Nephron progenitor cell (in vitro differentiated cells): ENCODE results near the gene CDIPT.

ENCODE experiments used
- DNase-seq: peaks from one replicate; pipeline ENCODE4 v3.0.0; 2021
- H3K27ac Mint-ChIP-seq: 2 replicates; pipeline ENCODE4 v1.8.0; 2021; ENCODE audit warnings: mild to moderate bottlenecking, moderate library complexity, mixed read lengths
- H3K27me3 Mint-ChIP-seq: 2 replicates; pipeline ENCODE4 v1.8.0; 2021; ENCODE audit warnings: mild to moderate bottlenecking, low read depth, mixed read lengths; ENCODE audit not compliant: poor library complexity
- H3K36me3 Mint-ChIP-seq: 2 replicates; pipeline ENCODE4 v1.8.0; 2021; ENCODE audit warnings: low read depth, mixed read lengths
- H3K4me1 Mint-ChIP-seq: 2 replicates; pipeline ENCODE4 v1.8.0; 2021; ENCODE audit warnings: mixed read lengths
- H3K4me3 Mint-ChIP-seq: 2 replicates; pipeline ENCODE4 v1.8.0; 2021; ENCODE audit warnings: mild to moderate bottlenecking, moderate library complexity, mixed read lengths
- H3K9me3 Mint-ChIP-seq: 2 replicates; pipeline ENCODE4 v1.8.0; 2021; ENCODE audit warnings: mild to moderate bottlenecking, moderate library complexity, mixed read lengths
- TF ChIP-seq, protein P1 (sequence below): fragments of 200-600 bp; sonication (generic); IDR thresholded peaks from 2 replicates; pipeline ENCODE4 v1.5.0; 2021; ENCODE audit warnings: antibody characterized with exemption

CDIPT gene

DNA sequence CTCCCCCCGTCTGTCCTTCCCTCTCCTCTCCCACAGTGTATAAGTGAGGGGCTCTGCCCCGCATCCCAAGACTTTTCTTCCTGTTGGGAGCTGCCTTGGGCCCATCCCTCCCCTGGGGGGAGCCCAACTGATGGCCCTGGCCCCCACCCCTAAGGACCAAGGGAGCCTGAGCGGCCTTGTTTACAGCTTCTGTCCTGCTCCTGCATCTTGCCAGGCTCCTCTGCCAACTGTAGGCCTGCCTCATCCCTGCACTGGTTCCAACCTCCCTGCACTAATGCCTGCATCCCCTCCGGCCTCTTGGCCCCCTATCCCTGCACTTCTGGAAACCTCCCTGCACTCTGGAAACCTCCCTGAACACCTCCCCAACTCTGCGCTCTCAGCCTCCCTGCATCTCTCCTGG is 48.4 kb downstream of the CDIPT start:
- H3K9me3 Mint-ChIP-seq, result no peaks in the 10 kb centered on the region

DNA sequence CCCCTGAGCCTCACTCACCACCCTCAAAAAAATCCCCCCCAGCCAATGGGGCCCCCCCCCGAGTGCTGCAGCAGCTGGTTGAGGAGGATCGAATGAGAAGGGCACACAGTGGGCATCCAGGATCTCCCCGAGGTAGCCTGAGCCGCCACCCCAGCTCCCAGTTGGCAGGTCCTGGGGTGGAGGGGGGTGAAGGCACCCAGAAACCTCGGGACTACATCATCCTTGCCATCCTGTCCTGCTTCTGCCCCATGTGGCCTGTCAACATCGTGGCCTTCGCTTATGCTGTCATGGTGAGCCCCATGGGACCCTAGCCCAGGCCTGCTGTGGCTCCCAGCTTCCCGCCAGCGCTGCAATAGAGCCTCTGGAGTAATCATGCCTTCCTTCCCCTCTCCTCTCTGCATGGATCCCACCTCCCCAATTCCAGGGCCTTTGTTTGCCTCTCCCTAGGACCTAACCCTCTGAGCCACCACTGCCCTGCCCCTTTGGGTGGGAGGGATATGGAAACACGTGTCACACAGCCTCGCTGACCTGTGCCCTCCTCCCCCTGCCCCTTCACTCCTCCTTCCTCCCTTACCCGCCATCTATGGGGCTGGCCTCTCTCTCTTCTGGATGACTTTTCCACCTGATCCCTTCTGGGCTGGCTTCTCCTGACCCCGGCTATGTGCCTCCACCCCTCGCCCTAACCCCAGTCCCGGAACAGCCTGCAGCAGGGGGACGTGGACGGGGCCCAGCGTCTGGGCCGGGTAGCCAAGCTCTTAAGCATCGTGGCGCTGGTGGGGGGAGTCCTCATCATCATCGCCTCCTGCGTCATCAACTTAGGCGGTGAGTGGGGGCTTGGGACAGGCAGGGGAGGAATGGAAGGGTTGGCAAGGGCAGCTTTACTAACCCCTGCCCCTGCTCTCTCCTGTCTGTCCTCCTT is 49.1 kb downstream of the CDIPT start:
- DNase-seq, result peak; percentile 18
- H3K36me3 Mint-ChIP-seq, result peaks cover 11% of the 10 kb centered on the region
- H3K9me3 Mint-ChIP-seq, result no peaks in the 10 kb centered on the region
- H3K4me3 Mint-ChIP-seq, result peak overlapping the region; percentile 93
- TF ChIP-seq, protein P1, sequence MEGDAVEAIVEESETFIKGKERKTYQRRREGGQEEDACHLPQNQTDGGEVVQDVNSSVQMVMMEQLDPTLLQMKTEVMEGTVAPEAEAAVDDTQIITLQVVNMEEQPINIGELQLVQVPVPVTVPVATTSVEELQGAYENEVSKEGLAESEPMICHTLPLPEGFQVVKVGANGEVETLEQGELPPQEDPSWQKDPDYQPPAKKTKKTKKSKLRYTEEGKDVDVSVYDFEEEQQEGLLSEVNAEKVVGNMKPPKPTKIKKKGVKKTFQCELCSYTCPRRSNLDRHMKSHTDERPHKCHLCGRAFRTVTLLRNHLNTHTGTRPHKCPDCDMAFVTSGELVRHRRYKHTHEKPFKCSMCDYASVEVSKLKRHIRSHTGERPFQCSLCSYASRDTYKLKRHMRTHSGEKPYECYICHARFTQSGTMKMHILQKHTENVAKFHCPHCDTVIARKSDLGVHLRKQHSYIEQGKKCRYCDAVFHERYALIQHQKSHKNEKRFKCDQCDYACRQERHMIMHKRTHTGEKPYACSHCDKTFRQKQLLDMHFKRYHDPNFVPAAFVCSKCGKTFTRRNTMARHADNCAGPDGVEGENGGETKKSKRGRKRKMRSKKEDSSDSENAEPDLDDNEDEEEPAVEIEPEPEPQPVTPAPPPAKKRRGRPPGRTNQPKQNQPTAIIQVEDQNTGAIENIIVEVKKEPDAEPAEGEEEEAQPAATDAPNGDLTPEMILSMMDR, result no peak
- H3K27ac Mint-ChIP-seq, result no peak overlapping the region
- H3K4me1 Mint-ChIP-seq, result peaks cover 90% of the 10 kb centered on the region
- H3K27me3 Mint-ChIP-seq, result no peaks in the 10 kb centered on the region

More for the DNA sequence above, 48.4 kb downstream of the CDIPT start:
- TF ChIP-seq, protein P1, result no peak
- Mint-ChIP-seq H3K36me3 (peaks cover 18% of the 10 kb centered on the region), H3K4me3 (peak overlapping the region; percentile 93), H3K27ac (peak overlapping the region; percentile 54), H3K27me3 (no peaks in the 10 kb centered on the region), H3K4me1 (peaks cover 92% of the 10 kb centered on the region)
- DNase-seq, result peak; percentile 13

DNA sequence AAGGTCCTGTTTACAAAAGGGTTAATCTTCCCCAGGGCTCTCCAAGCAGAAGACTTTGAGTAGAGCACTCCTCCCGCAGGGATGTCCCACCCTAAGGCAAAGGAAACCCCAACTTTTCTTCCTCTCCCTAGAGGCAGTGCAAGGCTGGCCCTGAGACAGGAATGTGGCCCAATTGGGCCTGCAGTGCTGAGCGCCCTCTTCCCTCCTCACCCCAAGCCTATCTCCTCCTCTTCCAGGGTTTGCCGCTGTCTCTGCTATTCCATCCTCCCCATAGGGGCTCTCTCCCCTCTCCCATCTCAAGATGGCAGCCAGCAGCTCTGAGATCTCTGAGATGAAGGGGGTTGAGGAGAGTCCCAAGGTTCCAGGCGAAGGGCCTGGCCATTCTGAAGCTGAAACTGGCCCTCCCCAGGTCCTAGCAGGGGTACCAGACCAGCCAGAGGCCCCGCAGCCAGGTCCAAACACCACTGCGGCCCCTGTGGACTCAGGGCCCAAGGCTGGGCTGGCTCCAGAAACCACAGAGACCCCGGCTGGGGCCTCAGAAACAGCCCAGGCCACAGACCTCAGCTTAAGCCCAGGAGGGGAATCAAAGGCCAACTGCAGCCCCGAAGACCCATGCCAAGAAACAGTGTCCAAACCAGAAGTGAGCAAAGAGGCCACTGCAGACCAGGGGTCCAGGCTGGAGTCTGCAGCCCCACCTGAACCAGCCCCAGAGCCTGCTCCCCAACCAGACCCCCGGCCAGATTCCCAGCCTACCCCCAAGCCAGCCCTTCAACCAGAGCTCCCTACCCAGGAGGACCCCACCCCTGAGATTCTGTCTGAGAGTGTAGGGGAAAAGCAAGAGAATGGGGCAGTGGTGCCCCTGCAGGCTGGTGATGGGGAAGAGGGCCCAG is 50.0 kb downstream of the CDIPT start:
- peak overlapping the region; percentile 93 for H3K4me3 Mint-ChIP-seq
- H3K36me3 Mint-ChIP-seq, result peaks cover 6% of the 10 kb centered on the region
- H3K4me1 Mint-ChIP-seq, result peaks cover 90% of the 10 kb centered on the region
- TF ChIP-seq, protein P1, result no peak
- peak overlapping the region; percentile 16 for H3K27ac Mint-ChIP-seq
- H3K27me3 Mint-ChIP-seq, result no peaks in the 10 kb centered on the region
- no peaks in the 10 kb centered on the region for H3K9me3 Mint-ChIP-seq
- DNase-seq, result no peak

DNA sequence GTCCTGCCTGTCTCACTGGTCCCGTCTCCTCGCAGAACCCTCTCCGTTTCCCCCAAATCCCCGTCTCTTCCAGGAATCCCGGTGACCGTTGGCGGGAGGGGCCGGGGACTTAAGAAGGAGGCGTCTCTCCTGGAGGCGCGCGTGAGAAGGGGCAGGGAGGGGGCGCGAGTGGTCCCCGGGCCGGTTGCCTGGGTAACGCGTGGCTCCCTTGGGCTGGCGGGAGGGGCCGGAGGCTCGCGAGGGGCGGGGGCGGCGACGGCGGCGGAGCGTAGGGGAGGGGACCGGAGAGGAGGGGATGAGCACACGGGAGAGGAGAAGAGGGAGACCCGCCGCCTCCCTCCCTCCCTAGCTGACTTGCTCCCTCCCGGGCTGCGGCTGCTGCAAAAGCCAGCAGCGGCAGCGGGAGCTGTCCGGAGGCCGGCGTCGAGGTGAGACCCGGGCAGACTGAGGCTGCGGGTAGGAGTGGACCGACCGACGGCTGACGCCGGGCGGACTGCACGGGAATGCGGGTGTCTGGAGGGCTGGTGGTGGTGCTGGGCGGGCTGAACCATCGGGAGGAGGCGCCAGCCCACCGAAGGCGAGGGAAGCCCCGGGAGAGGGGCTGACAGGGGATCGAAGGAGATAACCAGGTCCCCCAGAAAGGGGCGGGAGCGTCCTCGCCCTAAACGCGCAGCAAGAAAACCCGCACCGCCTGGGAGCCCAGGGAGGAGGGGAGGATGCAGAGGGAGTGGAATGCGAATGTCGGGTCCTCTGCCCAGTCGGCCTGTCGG is 50.9 kb downstream of the CDIPT start, which contains the start of gene PRRT2:
TSS of gene PRRT2 (plus strand) at position 298 of the 770 bp plus-strand sequence. CDS start 862 bp downstream, outside the sequence.
- H3K4me3 Mint-ChIP-seq, result peak within 1 kb of the TSS; percentile 93
- H3K36me3 Mint-ChIP-seq, result peaks cover 5% of the 10 kb centered on the region
- H3K9me3 Mint-ChIP-seq, result no peaks in the 10 kb centered on the region
- H3K4me1 Mint-ChIP-seq, result peaks cover 87% of the 10 kb centered on the region
- peak; percentile 88 for DNase-seq
- peak within 1 kb of the TSS; percentile 99 for H3K27ac Mint-ChIP-seq
- no peaks in the 10 kb centered on the region for H3K27me3 Mint-ChIP-seq
- TF ChIP-seq, protein P1, result no peak

DNA sequence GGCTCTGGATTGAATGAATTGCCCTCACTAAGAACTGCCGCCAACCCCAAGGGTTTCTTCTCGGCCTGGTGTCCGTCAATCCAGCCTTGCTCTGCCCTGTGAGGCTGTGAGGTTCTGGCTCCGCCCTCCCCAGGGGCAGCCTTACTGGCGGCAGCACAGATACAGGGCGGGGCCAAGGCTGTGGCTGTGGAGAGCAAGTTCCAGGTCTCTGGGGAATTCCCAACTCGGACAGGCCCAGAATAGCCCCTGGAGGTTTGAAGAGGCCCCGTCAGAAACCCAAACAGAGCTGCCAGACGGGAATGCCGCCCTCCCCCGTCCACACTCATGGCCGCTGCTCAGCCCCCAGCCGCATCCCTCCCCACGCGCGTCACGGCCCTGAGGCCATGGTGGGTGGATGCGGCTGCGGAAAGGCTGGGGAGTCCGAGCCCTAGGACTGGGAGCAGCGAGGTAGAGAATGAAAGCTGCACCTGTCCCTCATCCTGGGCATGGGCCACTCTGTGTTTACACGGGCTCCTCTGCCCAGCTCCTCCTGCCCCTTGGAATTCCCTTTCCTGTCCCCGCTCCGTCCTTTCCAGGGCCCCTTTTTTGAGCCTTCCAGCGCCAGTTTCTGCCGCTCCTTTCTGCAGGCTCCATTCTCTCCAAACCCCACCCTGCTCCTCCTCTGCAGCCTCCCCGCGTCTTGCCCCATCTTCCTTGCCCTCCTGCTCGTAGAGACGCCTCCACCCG is 51.7 kb downstream of the CDIPT start:
- H3K4me3 Mint-ChIP-seq, result peak overlapping the region; percentile 93

More for the DNA sequence above, 51.7 kb downstream of the CDIPT start:
- no peaks in the 10 kb centered on the region for H3K9me3 Mint-ChIP-seq
- H3K27ac Mint-ChIP-seq, result peak overlapping the region; percentile 99
- peaks cover 5% of the 10 kb centered on the region for H3K36me3 Mint-ChIP-seq
- TF ChIP-seq, protein P1, result no peak
- DNase-seq, result peak; percentile 94
- H3K4me1 Mint-ChIP-seq, result peaks cover 80% of the 10 kb centered on the region
- no peaks in the 10 kb centered on the region for H3K27me3 Mint-ChIP-seq
